Large intestine (tissue), 3 donors: ENCODE data around the gene HES7. TPM values are rescaled to one million over a fixed set of nuclear protein-coding genes. Genes with fewer than 3 reads are reported as not detected.

Source experiments
- DNase-seq, 2 donors: peaks; one replicate each; pipeline versions ENCODE4 v3.0.0 to v3.0.0-alpha.2; 2013
- H3K27ac ChIP-seq: one replicate; pipeline ENCODE4 v1.5.1; 2013; ENCODE audit warnings: low read length
- H3K27me3 ChIP-seq: 2 replicates; pipeline ENCODE4 v1.6.1; 2013; ENCODE audit warnings: low read length; ENCODE audit not compliant: control insufficient read depth, insufficient read depth
- H3K36me3 ChIP-seq: 2 replicates; pipeline ENCODE4 v1.6.1; 2013; ENCODE audit warnings: low read length; ENCODE audit not compliant: control insufficient read depth, insufficient read depth
- H3K4me1 ChIP-seq: one replicate; pipeline ENCODE4 v1.6.1; 2013; ENCODE audit warnings: low read length; ENCODE audit not compliant: control insufficient read depth, insufficient read depth
- H3K4me3 ChIP-seq: one replicate; pipeline ENCODE4 v1.5.1; 2013; ENCODE audit warnings: low read length
- H3K9me3 ChIP-seq: one replicate; pipeline ENCODE4 v1.6.1; 2013; ENCODE audit warnings: mild to moderate bottlenecking, low read depth, low read length, moderate library complexity; ENCODE audit not compliant: control insufficient read depth
- WGBS: methylation state at CpG from one replicate; pipeline ENCODE4 v1.1.5; 2013; ENCODE audit warnings: low lambda C conversion rate; ENCODE audit not compliant: insufficient coverage; 5-methylcytosine and 5-hydroxymethylcytosine counted together
- polyA plus RNA-seq: library from polyadenylated mRNA; unstranded; fragments of 120-200 nt; gene quantifications from one replicate; pipeline ENCODE4 v1.2.1, GENCODE V29; 2013

HES7 gene
- polyA plus RNA-seq, 1 donor, result 0.16 TPM

GRCh38 chr17:8154608-8155155 is 30.8 kb upstream of the HES7 start:
- H3K4me1 ChIP-seq, result peaks cover 61% of the 10 kb centered on the region
- peak overlapping the region; percentile 89 for H3K27ac ChIP-seq
- H3K36me3 ChIP-seq, result peaks cover 11% of the 10 kb centered on the region
- 80% methylated on average over 1 of the region's 11 CpGs for WGBS
- H3K9me3 ChIP-seq, result no peaks in the 10 kb centered on the region
- no peaks in the 10 kb centered on the region for H3K27me3 ChIP-seq
- H3K4me3 ChIP-seq, result peak overlapping the region; percentile 79
- DNase-seq, result no peak

- H3K4me3 ChIP-seq, result peak overlapping the region; percentile 16
- peak overlapping the region; percentile 89 for H3K27ac ChIP-seq
- no peaks in the 10 kb centered on the region for H3K27me3 ChIP-seq
- no peaks in the 10 kb centered on the region for H3K9me3 ChIP-seq
- DNase-seq, result peak; percentile 95
- H3K4me1 ChIP-seq, result peaks cover 61% of the 10 kb centered on the region
- H3K36me3 ChIP-seq, result peaks cover 12% of the 10 kb centered on the region
- WGBS, result no CpG with 5 or more reads among the region's 22 CpGs
These were observed 30.2 kb upstream of the HES7 start for GRCh38 chr17:8153957-8154607.

- Histone ChIP-seq H3K4me1 (peaks cover 59% of the 10 kb centered on the region), H3K4me3 (no peak overlapping the region)
These were observed 29.6 kb upstream of the HES7 start for GRCh38 chr17:8153525-8153956.

DNA sequence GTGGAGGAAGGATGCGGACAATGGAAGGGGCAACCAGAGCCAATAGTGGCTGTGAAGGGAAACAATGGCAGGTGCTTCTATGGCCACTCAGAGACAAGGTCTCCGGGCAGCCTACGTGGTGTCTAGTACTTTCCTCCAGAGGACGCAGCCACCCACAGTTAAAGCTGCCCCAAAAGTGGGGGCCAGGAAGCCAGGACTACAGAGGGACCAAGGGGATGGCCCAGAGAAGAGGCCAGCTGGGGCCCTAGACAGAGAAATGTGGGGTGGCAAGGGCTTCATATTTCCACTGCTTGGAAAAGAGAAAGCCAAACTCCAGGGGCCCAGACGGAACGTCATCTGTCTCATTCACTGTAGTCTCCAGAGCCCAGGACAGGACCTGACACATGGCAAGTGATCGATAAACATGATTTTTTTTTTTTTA is 29.1 kb upstream of the HES7 start:
- peaks cover 55% of the 10 kb centered on the region for H3K4me1 ChIP-seq
- DNase-seq, result no peak
- H3K27ac ChIP-seq, result peak overlapping the region; percentile 89
- WGBS, result no CpG with 5 or more reads among the region's 7 CpGs
- no peaks in the 10 kb centered on the region for H3K9me3 ChIP-seq
- H3K27me3 ChIP-seq, result no peaks in the 10 kb centered on the region
- no peak overlapping the region for H3K4me3 ChIP-seq
- peaks cover 19% of the 10 kb centered on the region for H3K36me3 ChIP-seq

More at GRCh38 chr17:8153525-8153956, 29.6 kb upstream of the HES7 start:
- DNase-seq, result peak; percentile 96 to 98
- WGBS, result no CpG with 5 or more reads among the region's 13 CpGs
- Histone ChIP-seq H3K27ac (peak overlapping the region; percentile 89), H3K27me3 (no peaks in the 10 kb centered on the region), H3K36me3 (peaks cover 14% of the 10 kb centered on the region), H3K9me3 (no peaks in the 10 kb centered on the region)

DNA sequence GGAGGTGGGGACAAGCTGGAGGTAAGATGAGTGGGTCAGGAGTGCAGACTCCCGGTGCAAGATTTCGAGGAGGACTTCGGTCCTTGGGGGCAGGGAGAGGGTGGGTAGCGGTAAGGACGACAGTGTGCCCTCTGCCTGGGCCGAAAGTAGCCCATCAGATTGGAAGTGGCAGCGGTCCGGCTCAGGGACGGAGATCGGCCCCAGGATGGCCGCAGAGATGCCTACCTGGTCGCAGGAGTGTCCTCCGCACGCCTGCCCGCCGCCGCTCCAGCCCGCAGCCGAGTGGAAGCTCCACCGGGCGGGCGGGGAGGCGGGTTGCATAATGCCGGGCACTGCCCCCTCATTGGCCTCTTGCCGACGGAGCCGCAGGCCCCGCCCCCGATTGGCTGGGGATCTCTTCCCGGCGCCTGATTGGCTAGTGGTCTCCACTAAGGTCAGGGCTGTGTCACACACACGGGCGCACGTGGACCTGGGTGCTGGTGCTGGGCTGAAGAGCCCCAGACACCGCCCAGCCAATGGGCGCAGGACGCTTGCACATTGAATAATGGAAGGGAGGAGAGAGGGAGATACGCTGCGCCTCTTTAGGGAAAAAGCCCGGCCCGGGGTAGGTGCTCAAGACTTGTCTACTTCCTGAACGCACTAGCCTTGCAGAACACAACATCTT is 28.3 kb upstream of the HES7 start, which contains the start of gene PER1:
Gene PER1 (minus strand): TSS at position 293 of the 664 bp plus-strand sequence. CDS start 1,698 bp downstream, outside the sequence.
- H3K27me3 ChIP-seq, result no peaks in the 10 kb centered on the region
- peak within 1 kb of the TSS; percentile 75 for H3K4me3 ChIP-seq
- H3K27ac ChIP-seq, result peak within 1 kb of the TSS; percentile 89
- no CpG with 5 or more reads among the region's 42 CpGs for WGBS
- peaks cover 55% of the 10 kb centered on the region for H3K4me1 ChIP-seq
- H3K9me3 ChIP-seq, result no peaks in the 10 kb centered on the region
- DNase-seq, result peak; percentile 95 to 97
- peaks cover 27% of the 10 kb centered on the region for H3K36me3 ChIP-seq

- peak in 1 of 2 donors; percentile 74 for DNase-seq
These were observed 27.8 kb upstream of the HES7 start for GRCh38 chr17:8151641-8152111.

DNA sequence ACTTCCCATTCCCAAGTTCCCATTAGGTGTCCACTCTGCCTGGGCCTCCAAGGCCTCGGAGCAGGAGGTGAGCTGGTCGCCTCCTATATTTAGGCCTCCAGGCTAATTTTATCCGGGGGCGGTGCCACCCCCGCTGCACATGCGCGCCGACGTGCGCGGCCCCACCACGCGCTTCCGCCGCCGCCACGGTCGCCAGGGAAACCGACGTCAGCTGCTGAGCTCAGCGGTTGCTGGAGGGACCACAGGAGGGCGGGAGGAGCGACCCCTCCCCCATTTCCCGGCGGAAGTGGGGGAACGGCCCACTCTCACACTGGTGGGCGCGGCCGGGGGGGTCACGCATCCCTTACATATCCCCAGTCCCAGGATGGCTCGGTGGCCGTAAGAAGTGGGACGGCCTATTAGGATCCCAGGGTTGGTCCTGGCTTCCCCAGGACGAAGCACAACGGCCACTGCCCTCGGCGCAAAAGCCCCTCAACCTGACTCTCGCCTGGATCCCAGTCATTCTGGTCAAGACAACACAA is 27.3 kb upstream of the HES7 start:
- H3K9me3 ChIP-seq, result no peaks in the 10 kb centered on the region
- no peaks in the 10 kb centered on the region for H3K27me3 ChIP-seq
- H3K4me3 ChIP-seq, result peak overlapping the region; percentile 75
- H3K4me1 ChIP-seq, result peaks cover 52% of the 10 kb centered on the region
- peak; percentile 92 for DNase-seq
- peaks cover 38% of the 10 kb centered on the region for H3K36me3 ChIP-seq
- peak overlapping the region; percentile 89 for H3K27ac ChIP-seq
- no CpG with 5 or more reads among the region's 38 CpGs for whole genome bisulfite sequencing

More at GRCh38 chr17:8151641-8152111, 27.8 kb upstream of the HES7 start:
- H3K4me3 ChIP-seq, result peak overlapping the region; percentile 75
- WGBS, result no CpG with 5 or more reads among the region's 22 CpGs
- no peaks in the 10 kb centered on the region for H3K9me3 ChIP-seq
- H3K27me3 ChIP-seq, result no peaks in the 10 kb centered on the region
- H3K4me1 ChIP-seq, result peaks cover 52% of the 10 kb centered on the region
- peak overlapping the region; percentile 89 for H3K27ac ChIP-seq
- H3K36me3 ChIP-seq, result peaks cover 33% of the 10 kb centered on the region

- peaks cover 47% of the 10 kb centered on the region for H3K4me1 ChIP-seq
- H3K36me3 ChIP-seq, result peaks cover 45% of the 10 kb centered on the region
- peak overlapping the region; percentile 66 for H3K27ac ChIP-seq
- no peaks in the 10 kb centered on the region for H3K9me3 ChIP-seq
- H3K4me3 ChIP-seq, result peak overlapping the region; percentile 75
- no peaks in the 10 kb centered on the region for H3K27me3 ChIP-seq
- DNase-seq, result no peak
- WGBS, result no CpG with 5 or more reads among the region's 18 CpGs
These were observed 26.6 kb upstream of the HES7 start for GRCh38 chr17:8150194-8151119.

GRCh38 chr17:8149419-8150193 is 25.7 kb upstream of the HES7 start:
- 100% methylated on average over 5 of the region's 29 CpGs for WGBS
- Histone ChIP-seq H3K27ac (no peak overlapping the region), H3K4me3 (no peak overlapping the region), H3K9me3 (no peaks in the 10 kb centered on the region), H3K4me1 (peaks cover 38% of the 10 kb centered on the region), H3K27me3 (no peaks in the 10 kb centered on the region), H3K36me3 (peaks cover 51% of the 10 kb centered on the region)
- no peak for DNase-seq
